Measurements from ENCODE around the gene STYX. TPM values are rescaled to one million over a fixed set of nuclear protein-coding genes. Genes with fewer than 3 reads are reported as not detected.
"Not testable (repeated sequence)": the region's sequence is repeated elsewhere in the genome, so short reads cannot be mapped to it uniquely, and the experiment has no call there.

Gene STYX
- total RNA-seq, 2 donors from 2014 or later, result 12.8 to 16.6 TPM

GRCh38 chr14:52724360-52724644 is 5.7 kb upstream of the STYX start:
- intact Hi-C loops (cut with DNase I), result no loop called here
- Histone ChIP-seq H3K9me3 (no peaks in the 10 kb centered on the region), H3K27ac (no peak overlapping the region), H3K4me3 (no peak overlapping the region), H3K36me3 (peaks cover 6 to 14% of the 10 kb centered on the region in 2 donors), H3K4me1 (replicated peaks) (no peaks in the 10 kb centered on the region), H3K27me3 (replicated peaks; ENCODE audit: insufficient read depth) (no peaks in the 10 kb centered on the region)
- TF ChIP-seq POLR2AphosphoS5 (IDR thresholded peaks at IDR 0.05) (no peak), POLR2A (IDR thresholded peaks at IDR 0.05) (no peak)
- TF ChIP-seq, protein P1, sequence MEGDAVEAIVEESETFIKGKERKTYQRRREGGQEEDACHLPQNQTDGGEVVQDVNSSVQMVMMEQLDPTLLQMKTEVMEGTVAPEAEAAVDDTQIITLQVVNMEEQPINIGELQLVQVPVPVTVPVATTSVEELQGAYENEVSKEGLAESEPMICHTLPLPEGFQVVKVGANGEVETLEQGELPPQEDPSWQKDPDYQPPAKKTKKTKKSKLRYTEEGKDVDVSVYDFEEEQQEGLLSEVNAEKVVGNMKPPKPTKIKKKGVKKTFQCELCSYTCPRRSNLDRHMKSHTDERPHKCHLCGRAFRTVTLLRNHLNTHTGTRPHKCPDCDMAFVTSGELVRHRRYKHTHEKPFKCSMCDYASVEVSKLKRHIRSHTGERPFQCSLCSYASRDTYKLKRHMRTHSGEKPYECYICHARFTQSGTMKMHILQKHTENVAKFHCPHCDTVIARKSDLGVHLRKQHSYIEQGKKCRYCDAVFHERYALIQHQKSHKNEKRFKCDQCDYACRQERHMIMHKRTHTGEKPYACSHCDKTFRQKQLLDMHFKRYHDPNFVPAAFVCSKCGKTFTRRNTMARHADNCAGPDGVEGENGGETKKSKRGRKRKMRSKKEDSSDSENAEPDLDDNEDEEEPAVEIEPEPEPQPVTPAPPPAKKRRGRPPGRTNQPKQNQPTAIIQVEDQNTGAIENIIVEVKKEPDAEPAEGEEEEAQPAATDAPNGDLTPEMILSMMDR (IDR thresholded peaks at IDR 0.05), result no peak
- no peak for DNase-seq (ENCODE audit: low spot score)

GRCh38 chr14:52727509-52727908 is 2.5 kb upstream of the STYX start:
- H3K36me3 ChIP-seq; H3K4me1 ChIP-seq (replicated peaks); intact Hi-C loops (cut with DNase I); H3K27me3 ChIP-seq (replicated peaks; ENCODE audit: insufficient read depth); H3K9me3 ChIP-seq; H3K27ac ChIP-seq; DNase-seq (ENCODE audit: low spot score); H3K4me3 ChIP-seq: not testable (repeated sequence)
- 94% methylated on average over 2 of the region's 2 CpGs for WGBS

GRCh38 chr14:52729035-52729434 is 931 bp upstream of the STYX start:
- WGBS, result 92% methylated on average over 15 of the region's 15 CpGs
- DNase-seq (ENCODE audit: low spot score); intact Hi-C loops (cut with DNase I): not testable (repeated sequence)

GRCh38 chr14:52729585-52729924 is 411 bp upstream of the STYX start:
- Histone ChIP-seq H3K4me3 (peak overlapping the region; percentile 47 to 87), H3K27ac (peak overlapping the region; percentile 63 to 67), H3K27me3 (replicated peaks; ENCODE audit: insufficient read depth) (no peaks in the 10 kb centered on the region), H3K9me3 (no peaks in the 10 kb centered on the region), H3K4me1 (replicated peaks) (no peaks in the 10 kb centered on the region), H3K36me3 (no peaks in the 10 kb centered on the region)
- TF ChIP-seq, protein P1 (IDR thresholded peaks at IDR 0.05), result no peak
- no peak for TF ChIP-seq POLR2A (IDR thresholded peaks at IDR 0.05)
- TF ChIP-seq POLR2AphosphoS5 (IDR thresholded peaks at IDR 0.05), result no peak
- intact Hi-C loops (cut with DNase I), result no loop called here
- no peak for DNase-seq (ENCODE audit: low spot score)
- WGBS, result 1% methylated on average over 8 of the region's 8 CpGs

More at GRCh38 chr14:52729035-52729434, 931 bp upstream of the STYX start:
- H3K4me3 ChIP-seq; H3K4me1 ChIP-seq (replicated peaks); H3K27me3 ChIP-seq (replicated peaks; ENCODE audit: insufficient read depth); H3K9me3 ChIP-seq; H3K36me3 ChIP-seq: not testable (repeated sequence)
- H3K27ac ChIP-seq, result peak overlapping the region in 1 of 2 donors; percentile 63

DNA sequence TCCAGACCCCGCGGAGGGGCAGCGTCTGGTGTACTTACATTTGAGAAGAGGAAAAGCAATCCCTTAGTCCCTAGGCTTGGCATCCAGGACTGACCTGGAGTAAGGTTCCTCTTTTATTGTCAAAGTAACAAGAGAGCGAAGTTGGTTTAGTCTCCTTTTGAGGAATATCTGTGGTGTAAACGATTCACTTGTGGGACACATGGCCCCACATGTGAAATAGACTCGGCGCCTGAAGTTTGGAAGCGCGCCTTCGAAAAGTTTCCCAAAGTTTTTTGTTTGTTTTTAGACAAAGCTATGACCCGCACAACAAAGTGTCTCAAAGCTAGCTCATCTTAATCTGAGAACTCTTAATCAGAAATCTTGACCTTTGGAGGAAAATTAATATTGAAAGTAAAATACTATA is 744 bp downstream of the STYX start:
- Histone ChIP-seq H3K4me3 (peak overlapping the region; percentile 47 to 87), H3K36me3 (no peaks in the 10 kb centered on the region), H3K27ac (peak overlapping the region; percentile 83 to 84), H3K9me3 (no peaks in the 10 kb centered on the region), H3K27me3 (replicated peaks; ENCODE audit: insufficient read depth) (no peaks in the 10 kb centered on the region), H3K4me1 (replicated peaks) (no peaks in the 10 kb centered on the region)
- DNase-seq (ENCODE audit: low spot score), result no peak
- no peak for TF ChIP-seq POLR2A (IDR thresholded peaks at IDR 0.05)
- TF ChIP-seq POLR2AphosphoS5 (IDR thresholded peaks at IDR 0.05), result no peak
- TF ChIP-seq, protein P1 (IDR thresholded peaks at IDR 0.05), result no peak
- WGBS, result 2% methylated on average over 11 of the region's 11 CpGs
- intact Hi-C loops (cut with DNase I), result no loop called here

- no peaks in the 10 kb centered on the region for H3K4me1 ChIP-seq (replicated peaks)
- DNase-seq (ENCODE audit: low spot score), result no peak
- TF ChIP-seq, protein P1 (IDR thresholded peaks at IDR 0.05), result no peak
- TF ChIP-seq POLR2AphosphoS5 (IDR thresholded peaks at IDR 0.05), result no peak
These were observed 3.9 kb downstream of the STYX start for GRCh38 chr14:52733824-52734223.

More at GRCh38 chr14:52733824-52734223, 3.9 kb downstream of the STYX start:
- H3K9me3 ChIP-seq, result no peaks in the 10 kb centered on the region
- no peaks in the 10 kb centered on the region for H3K27me3 ChIP-seq (replicated peaks; ENCODE audit: insufficient read depth)
- intact Hi-C loops (cut with DNase I), result no loop called here
- H3K27ac ChIP-seq, result no peak overlapping the region
- 97% methylated on average over 9 of the region's 9 CpGs for WGBS
- H3K36me3 ChIP-seq, result no peaks in the 10 kb centered on the region
- H3K4me3 ChIP-seq, result no peak overlapping the region
